GM23338 (cell line): ENCODE measurements around the gene ZNF385B.

Source experiments
- EZH2 ChIP-seq: fragments of 200-600 bp; sonication (generic); IDR thresholded peaks from one replicate; pipeline ENCODE4 v1.8.0; 2017; ENCODE audit warnings: antibody characterized with exemption, mild to moderate bottlenecking, low read depth; ENCODE audit not compliant: unreplicated experiment
- EZH2phosphoT487 ChIP-seq: fragments of 200-600 bp; sonication (generic); IDR thresholded peaks from one replicate; pipeline ENCODE4 v1.8.1; 2018; ENCODE audit warnings: antibody characterized with exemption; ENCODE audit not compliant: unreplicated experiment
- POLR2AphosphoS5 ChIP-seq: IDR thresholded peaks from 2 replicates; pipeline ENCODE4 v1.6.1; 2016; ENCODE audit warnings: antibody characterized with exemption, low read depth
- TF ChIP-seq, protein P1 (sequence below), 2 experiments: fragments of 200-600 bp in 1 of 2; sonication (generic) in 1 of 2; conservative IDR thresholded peaks; 2 replicates each; pipeline versions ENCODE4 v1.5.1 to v1.6.1; 2016 to 2017; ENCODE audit warnings: antibody characterized with exemption in 2 of 2, low read depth in 2 of 2, mild to moderate bottlenecking in 2 of 2, moderate library complexity in 1 of 2
- TF ChIP-seq, protein P2 (sequence below): IDR thresholded peaks from 2 replicates; pipeline ENCODE4 v1.6.1; 2016; ENCODE audit warnings: antibody characterized with exemption
- TF ChIP-seq, protein P3 (sequence below): IDR thresholded peaks from one replicate; pipeline ENCODE4 v1.6.1; 2018; ENCODE audit warnings: antibody characterized with exemption; ENCODE audit not compliant: unreplicated experiment

DNA sequence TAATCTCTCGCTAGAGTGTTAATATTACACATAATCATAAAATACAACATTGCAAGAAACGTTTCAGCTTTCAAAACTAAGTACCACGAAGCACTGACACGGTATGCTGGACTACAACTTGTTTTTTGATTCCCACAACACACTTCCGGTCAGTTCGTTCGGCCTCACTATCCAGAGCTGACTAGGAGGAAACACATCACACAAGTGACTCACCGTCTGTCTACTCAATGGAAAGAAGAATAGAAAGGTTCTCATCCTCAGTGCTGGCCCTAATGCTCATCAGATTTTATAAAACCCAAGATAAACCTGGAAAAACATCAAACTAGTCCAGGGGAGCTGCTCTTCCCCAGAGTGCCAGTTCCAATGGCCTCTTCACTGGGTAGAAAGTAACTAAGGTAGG, 42.9 kb downstream of the ZNF385B start:
- TF ChIP-seq, protein P1, sequence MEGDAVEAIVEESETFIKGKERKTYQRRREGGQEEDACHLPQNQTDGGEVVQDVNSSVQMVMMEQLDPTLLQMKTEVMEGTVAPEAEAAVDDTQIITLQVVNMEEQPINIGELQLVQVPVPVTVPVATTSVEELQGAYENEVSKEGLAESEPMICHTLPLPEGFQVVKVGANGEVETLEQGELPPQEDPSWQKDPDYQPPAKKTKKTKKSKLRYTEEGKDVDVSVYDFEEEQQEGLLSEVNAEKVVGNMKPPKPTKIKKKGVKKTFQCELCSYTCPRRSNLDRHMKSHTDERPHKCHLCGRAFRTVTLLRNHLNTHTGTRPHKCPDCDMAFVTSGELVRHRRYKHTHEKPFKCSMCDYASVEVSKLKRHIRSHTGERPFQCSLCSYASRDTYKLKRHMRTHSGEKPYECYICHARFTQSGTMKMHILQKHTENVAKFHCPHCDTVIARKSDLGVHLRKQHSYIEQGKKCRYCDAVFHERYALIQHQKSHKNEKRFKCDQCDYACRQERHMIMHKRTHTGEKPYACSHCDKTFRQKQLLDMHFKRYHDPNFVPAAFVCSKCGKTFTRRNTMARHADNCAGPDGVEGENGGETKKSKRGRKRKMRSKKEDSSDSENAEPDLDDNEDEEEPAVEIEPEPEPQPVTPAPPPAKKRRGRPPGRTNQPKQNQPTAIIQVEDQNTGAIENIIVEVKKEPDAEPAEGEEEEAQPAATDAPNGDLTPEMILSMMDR (conservative IDR thresholded peaks at IDR 0.05; ENCODE audit: low read depth in 2 of 2), result no peak
- TF ChIP-seq POLR2AphosphoS5 (no peak), EZH2 (no peak), EZH2phosphoT487 (no peak)
- TF ChIP-seq, protein P2, sequence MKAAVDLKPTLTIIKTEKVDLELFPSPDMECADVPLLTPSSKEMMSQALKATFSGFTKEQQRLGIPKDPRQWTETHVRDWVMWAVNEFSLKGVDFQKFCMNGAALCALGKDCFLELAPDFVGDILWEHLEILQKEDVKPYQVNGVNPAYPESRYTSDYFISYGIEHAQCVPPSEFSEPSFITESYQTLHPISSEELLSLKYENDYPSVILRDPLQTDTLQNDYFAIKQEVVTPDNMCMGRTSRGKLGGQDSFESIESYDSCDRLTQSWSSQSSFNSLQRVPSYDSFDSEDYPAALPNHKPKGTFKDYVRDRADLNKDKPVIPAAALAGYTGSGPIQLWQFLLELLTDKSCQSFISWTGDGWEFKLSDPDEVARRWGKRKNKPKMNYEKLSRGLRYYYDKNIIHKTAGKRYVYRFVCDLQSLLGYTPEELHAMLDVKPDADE, result no peak
- TF ChIP-seq, protein P3, sequence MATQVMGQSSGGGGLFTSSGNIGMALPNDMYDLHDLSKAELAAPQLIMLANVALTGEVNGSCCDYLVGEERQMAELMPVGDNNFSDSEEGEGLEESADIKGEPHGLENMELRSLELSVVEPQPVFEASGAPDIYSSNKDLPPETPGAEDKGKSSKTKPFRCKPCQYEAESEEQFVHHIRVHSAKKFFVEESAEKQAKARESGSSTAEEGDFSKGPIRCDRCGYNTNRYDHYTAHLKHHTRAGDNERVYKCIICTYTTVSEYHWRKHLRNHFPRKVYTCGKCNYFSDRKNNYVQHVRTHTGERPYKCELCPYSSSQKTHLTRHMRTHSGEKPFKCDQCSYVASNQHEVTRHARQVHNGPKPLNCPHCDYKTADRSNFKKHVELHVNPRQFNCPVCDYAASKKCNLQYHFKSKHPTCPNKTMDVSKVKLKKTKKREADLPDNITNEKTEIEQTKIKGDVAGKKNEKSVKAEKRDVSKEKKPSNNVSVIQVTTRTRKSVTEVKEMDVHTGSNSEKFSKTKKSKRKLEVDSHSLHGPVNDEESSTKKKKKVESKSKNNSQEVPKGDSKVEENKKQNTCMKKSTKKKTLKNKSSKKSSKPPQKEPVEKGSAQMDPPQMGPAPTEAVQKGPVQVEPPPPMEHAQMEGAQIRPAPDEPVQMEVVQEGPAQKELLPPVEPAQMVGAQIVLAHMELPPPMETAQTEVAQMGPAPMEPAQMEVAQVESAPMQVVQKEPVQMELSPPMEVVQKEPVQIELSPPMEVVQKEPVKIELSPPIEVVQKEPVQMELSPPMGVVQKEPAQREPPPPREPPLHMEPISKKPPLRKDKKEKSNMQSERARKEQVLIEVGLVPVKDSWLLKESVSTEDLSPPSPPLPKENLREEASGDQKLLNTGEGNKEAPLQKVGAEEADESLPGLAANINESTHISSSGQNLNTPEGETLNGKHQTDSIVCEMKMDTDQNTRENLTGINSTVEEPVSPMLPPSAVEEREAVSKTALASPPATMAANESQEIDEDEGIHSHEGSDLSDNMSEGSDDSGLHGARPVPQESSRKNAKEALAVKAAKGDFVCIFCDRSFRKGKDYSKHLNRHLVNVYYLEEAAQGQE, result no peak
